PC-3 (cell line): ENCODE data around the gene HIPK1. TPM values are rescaled to one million over a fixed set of nuclear protein-coding genes. Genes with fewer than 3 reads are reported as not detected.

Experiments used
- ATAC-seq: fragments of 200-7000 bp; cut with Tn5 transposase; 2 replicates; pipeline ENCODE4 v1.9.1; 2020; ENCODE audit warnings: mild to moderate bottlenecking, moderate library complexity
- BruUV-seq: library from RNA; stranded (reverse); fragments of 400-500 nt; replicated peaks from 2 replicates; lab custom pipeline; 2021; lab: Mats Ljungman, UMichigan
- CTCF ChIA-PET: fragments of 300-600 bp; sonication (Branson Sonifier 250); formaldehyde crosslinking; loops from one replicate; lab custom pipeline; 2022; ENCODE audit warnings: antibody characterized with exemption; lab: Charles Lee
- POLR2A ChIA-PET: fragments of 300-600 bp; sonication (Branson Sonifier 250); formaldehyde crosslinking; loops from one replicate; lab custom pipeline; 2022; ENCODE audit warnings: antibody characterized with exemption; ENCODE audit not compliant: unreplicated experiment; lab: Charles Lee
- DNase-seq: peaks from one replicate; pipeline ENCODE4 v3.0.0-alpha.2; 2015
- H2AFZ ChIP-seq: fragments of 300-600 bp; sonication (generic); 2 replicates; pipeline ENCODE4 v1.6.0; 2016; ENCODE audit warnings: antibody characterized with exemption, low read length
- H3F3A ChIP-seq: fragments of 300-600 bp; sonication (generic); one replicate; pipeline ENCODE4 v1.6.0; 2017; ENCODE audit warnings: antibody characterized with exemption, low read length, control low read depth, mild to moderate bottlenecking; ENCODE audit not compliant: unreplicated experiment
- H3K27ac ChIP-seq: fragments of 300-600 bp; sonication (generic); 2 replicates; pipeline ENCODE4 v1.5.1; 2016; ENCODE audit warnings: mild to moderate bottlenecking, low read length
- H3K27me3 ChIP-seq: fragments of 300-600 bp; sonication (generic); 2 replicates; pipeline ENCODE4 v1.6.1; 2016; ENCODE audit warnings: low read length, mixed read lengths
- H3K36me3 ChIP-seq: fragments of 300-600 bp; sonication (generic); 2 replicates; pipeline ENCODE4 v1.6.1; 2016; ENCODE audit warnings: low read depth, mixed run types, low read length, mixed read lengths
- H3K4me1 ChIP-seq: fragments of 300-600 bp; sonication (generic); 2 replicates; pipeline ENCODE4 v1.5.1; 2016; ENCODE audit warnings: low read length; ENCODE audit not compliant: insufficient read depth
- H3K4me2 ChIP-seq: fragments of 300-600 bp; sonication (generic); 2 replicates; pipeline ENCODE4 v1.6.0; 2016; ENCODE audit warnings: low read length
- H3K4me3 ChIP-seq: fragments of 300-600 bp; sonication (generic); 2 replicates; pipeline ENCODE4 v1.5.1; 2016; ENCODE audit warnings: mild to moderate bottlenecking, low read length, mixed read lengths
- H3K79me2 ChIP-seq: fragments of 300-600 bp; sonication (generic); 2 replicates; pipeline ENCODE4 v1.6.1; 2017; ENCODE audit warnings: low read length, mixed read lengths
- H3K9ac ChIP-seq: fragments of 300-600 bp; sonication (generic); 2 replicates; pipeline ENCODE4 v1.6.0; 2016; ENCODE audit warnings: mild to moderate bottlenecking, low read length
- H3K9me2 ChIP-seq: fragments of 300-600 bp; sonication (generic); replicated peaks from 2 replicates; pipeline ENCODE4 v1.6.1; 2016; ENCODE audit warnings: mixed run types, low read length, mixed read lengths
- H3K9me3 ChIP-seq: fragments of 300-600 bp; sonication (generic); 2 replicates; pipeline ENCODE4 v1.6.1; 2016; ENCODE audit warnings: low read length, mixed read lengths
- H4K20me1 ChIP-seq: fragments of 300-600 bp; sonication (generic); 2 replicates; pipeline ENCODE4 v1.6.1; 2016; ENCODE audit warnings: low read length, mixed read lengths
- CTCF ChIP-seq: fragments of 300-600 bp; sonication (generic); conservative IDR thresholded peaks from 2 replicates; pipeline ENCODE4 v1.5.1; 2017; ENCODE audit warnings: antibody characterized with exemption, low read depth, mild to moderate bottlenecking, low read length
- EZH2 ChIP-seq: fragments of 300-600 bp; sonication (generic); IDR thresholded peaks from one replicate; pipeline ENCODE4 v1.6.1; 2017; ENCODE audit warnings: antibody characterized with exemption, mild to moderate bottlenecking, low read length; ENCODE audit not compliant: unreplicated experiment
- EZH2phosphoT487 ChIP-seq: fragments of 300-600 bp; sonication (generic); IDR thresholded peaks from 2 replicates; pipeline ENCODE4 v1.6.1; 2018; ENCODE audit warnings: mild to moderate bottlenecking, antibody characterized with exemption, low read length, borderline replicate concordance
- intact Hi-C: fragments of 100-400 bp; cut with micrococcal nuclease; formaldehyde crosslinking; loops from 2 replicates; pipeline ENCODE4 v1.9.0; 2023
- total RNA-seq: library from RNA; depleted of rRNA; stranded (reverse); fragments of >200 nt; gene quantifications from 2 replicates; pipeline ENCODE4 v1.2.3, GENCODE V29; 2014

The HIPK1 gene
- total RNA-seq, 1 experiment from 2014 or later, result 19.9 TPM

GRCh38 chr1:113958691-113959090, 29.6 kb downstream of the HIPK1 start:
- ChIA-PET CTCF (no interaction called here), POLR2A (no interaction called here)
- intact Hi-C loops, result no loop called here
- H3K4me3 ChIP-seq, result no peak overlapping the region
- H3K9ac ChIP-seq, result no peak overlapping the region
- H3K4me1 ChIP-seq, result no peaks in the 10 kb centered on the region
- no TSS peak for BruUV-seq
- H3K27ac ChIP-seq, result no peak overlapping the region
- H3K9me3 ChIP-seq, result no peaks in the 10 kb centered on the region
- H4K20me1 ChIP-seq, result no peaks in the 10 kb centered on the region
- DNase-seq, result no peak
- H3K79me2 ChIP-seq, result no peaks in the 10 kb centered on the region
- no peaks in the 10 kb centered on the region for H3F3A ChIP-seq
- H3K27me3 ChIP-seq, result no peaks in the 10 kb centered on the region
- no peak for ATAC-seq
- peaks cover 24% of the 10 kb centered on the region for H3K36me3 ChIP-seq
- TF ChIP-seq EZH2 (no peak), CTCF (no peak), EZH2phosphoT487 (no peak)
- no peak overlapping the region for H2AFZ ChIP-seq
- H3K9me2 ChIP-seq, result no peaks in the 10 kb centered on the region
- H3K4me2 ChIP-seq, result no peak overlapping the region

DNA sequence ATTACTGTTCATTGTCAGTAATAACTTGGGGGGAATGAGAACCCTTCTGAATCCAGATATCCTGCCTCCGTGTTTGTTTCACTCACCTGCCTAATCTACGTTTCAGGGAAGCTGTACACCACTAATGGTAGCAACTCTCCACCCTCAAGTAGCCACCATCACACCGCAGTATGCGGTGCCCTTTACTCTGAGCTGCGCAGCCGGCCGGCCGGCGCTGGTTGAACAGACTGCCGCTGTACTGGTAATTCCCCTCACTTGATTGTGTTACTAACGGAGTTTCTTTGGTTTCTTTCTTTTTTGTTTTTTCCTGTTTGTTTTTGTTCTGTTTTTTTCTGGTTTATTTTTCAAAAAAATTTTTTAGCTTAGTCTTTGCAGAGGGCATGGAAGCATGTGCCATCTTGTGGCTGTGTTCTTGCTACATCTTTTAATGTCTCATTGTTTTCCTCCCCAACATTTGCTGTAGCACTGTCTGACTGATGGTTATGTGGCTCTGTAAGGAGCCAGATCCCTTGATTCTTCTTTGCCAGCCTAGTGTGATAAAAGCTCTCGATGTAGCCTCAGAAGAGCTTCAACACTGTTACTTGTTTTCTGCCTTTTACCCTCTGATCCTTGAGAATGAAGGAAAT, 34.3 kb downstream of the HIPK1 start:
- DNase-seq (no peak), ATAC-seq (no peak)
- Histone ChIP-seq H3K9me3 (no peaks in the 10 kb centered on the region), H4K20me1 (no peaks in the 10 kb centered on the region), H3K27ac (no peak overlapping the region), H3K4me2 (no peak overlapping the region), H3K79me2 (no peaks in the 10 kb centered on the region), H3K27me3 (no peaks in the 10 kb centered on the region), H3F3A (no peaks in the 10 kb centered on the region), H3K9me2 (no peaks in the 10 kb centered on the region), H3K4me1 (no peaks in the 10 kb centered on the region), H3K9ac (no peak overlapping the region), H3K36me3 (peaks cover 35% of the 10 kb centered on the region), H2AFZ (no peak overlapping the region), H3K4me3 (no peak overlapping the region)
- no TSS peak for BruUV-seq
- intact Hi-C loops, result loop anchor here (5.0 kb wide), 1 partner anchor 126 kb away; no protein-coding TSS in a partner anchor
- TF ChIP-seq EZH2phosphoT487 (no peak), CTCF (peak; percentile 40; the same call in 1 of the 2 replicates)
- ChIA-PET CTCF (no interaction called here), POLR2A (interaction anchor here (0.6 kb wide), 1 partner anchor 128 kb away, joined by 3 read pairs; no protein-coding TSS in a partner anchor)

- Histone ChIP-seq H3K9me2 (no peaks in the 10 kb centered on the region), H3K9me3 (no peaks in the 10 kb centered on the region), H3K79me2 (no peaks in the 10 kb centered on the region), H3K9ac (no peak overlapping the region), H3K4me2 (no peak overlapping the region), H2AFZ (no peak overlapping the region), H3F3A (no peaks in the 10 kb centered on the region), H3K27me3 (no peaks in the 10 kb centered on the region), H4K20me1 (no peaks in the 10 kb centered on the region), H3K36me3 (peaks cover 50% of the 10 kb centered on the region), H3K4me3 (no peak overlapping the region), H3K4me1 (no peaks in the 10 kb centered on the region), H3K27ac (no peak overlapping the region)
- BruUV-seq, result no TSS peak
- no peak for DNase-seq
- TF ChIP-seq EZH2 (no peak), CTCF (no peak), EZH2phosphoT487 (no peak)
- POLR2A ChIA-PET, result no interaction called here
- CTCF ChIA-PET, result no interaction called here
- intact Hi-C loops, result no loop called here
- ATAC-seq, result no peak
These were observed 36.7 kb downstream of the HIPK1 start for GRCh38 chr1:113965703-113966412.
